Keratinocyte (primary cell): ENCODE measurements around the gene PPIL4.
"Not testable (repeated sequence)": the region's sequence is repeated elsewhere in the genome, so short reads cannot be mapped to it uniquely, and the experiment has no call there.

Experiments used
- CTCF ChIP-seq, 3 experiments: IDR thresholded peaks in 1 of 3; conservative IDR thresholded peaks in 1 of 3; optimal IDR thresholded peaks in 1 of 3; 2 replicates in 2 of 3; 3 replicates in 1 of 3; pipeline versions ENCODE3 to v1.5.1; 2011; ENCODE audit warnings: low read length in 3 of 3, mild to moderate bottlenecking in 3 of 3, moderate library complexity in 2 of 3, control low read depth in 1 of 3, inconsistent platforms in 1 of 3; ENCODE audit not compliant: insufficient read depth in 2 of 3; ENCODE audit errors: extremely low read depth in 1 of 3
- EZH2 ChIP-seq: IDR thresholded peaks from one replicate; pipeline ENCODE4 v1.6.1; 2012; ENCODE audit warnings: inconsistent platforms, mild to moderate bottlenecking, low read length, moderate library complexity

GRCh38 chr6:149460249-149460648 is 85.6 kb downstream of the PPIL4 start:
- not testable (repeated sequence) for TF ChIP-seq EZH2; CTCF (optimal IDR thresholded peaks at IDR 0.05 in 1 of 3, IDR thresholded peaks at IDR 0.05 in 1 of 3, conservative IDR thresholded peaks at IDR 0.05 in 1 of 3; ENCODE audit: extremely low read depth in 1 of 3, insufficient read depth in 2 of 3, low read length in 3 of 3)
